HT1080 (cell line): ENCODE results near the gene INPP5A. TPM values are rescaled to one million over a fixed set of nuclear protein-coding genes. Genes with fewer than 3 reads are reported as not detected.
"Not testable (repeated sequence)": the region's sequence is repeated elsewhere in the genome, so short reads cannot be mapped to it uniquely, and the experiment has no call there.

Experiments
- DNase-seq: peaks from one replicate; pipeline ENCODE4 v3.0.0-alpha.2; 2015; ENCODE audit warnings: low read depth
- total RNA-seq: library from RNA; depleted of rRNA; stranded (reverse); fragments of >200 nt; shearing (Covaris generic); gene quantifications from 2 replicates; pipeline ENCODE4 v1.2.3, GENCODE V29; 2014

The INPP5A gene
- total RNA-seq, 1 experiment from 2014 or later: 34.4 TPM

DNA sequence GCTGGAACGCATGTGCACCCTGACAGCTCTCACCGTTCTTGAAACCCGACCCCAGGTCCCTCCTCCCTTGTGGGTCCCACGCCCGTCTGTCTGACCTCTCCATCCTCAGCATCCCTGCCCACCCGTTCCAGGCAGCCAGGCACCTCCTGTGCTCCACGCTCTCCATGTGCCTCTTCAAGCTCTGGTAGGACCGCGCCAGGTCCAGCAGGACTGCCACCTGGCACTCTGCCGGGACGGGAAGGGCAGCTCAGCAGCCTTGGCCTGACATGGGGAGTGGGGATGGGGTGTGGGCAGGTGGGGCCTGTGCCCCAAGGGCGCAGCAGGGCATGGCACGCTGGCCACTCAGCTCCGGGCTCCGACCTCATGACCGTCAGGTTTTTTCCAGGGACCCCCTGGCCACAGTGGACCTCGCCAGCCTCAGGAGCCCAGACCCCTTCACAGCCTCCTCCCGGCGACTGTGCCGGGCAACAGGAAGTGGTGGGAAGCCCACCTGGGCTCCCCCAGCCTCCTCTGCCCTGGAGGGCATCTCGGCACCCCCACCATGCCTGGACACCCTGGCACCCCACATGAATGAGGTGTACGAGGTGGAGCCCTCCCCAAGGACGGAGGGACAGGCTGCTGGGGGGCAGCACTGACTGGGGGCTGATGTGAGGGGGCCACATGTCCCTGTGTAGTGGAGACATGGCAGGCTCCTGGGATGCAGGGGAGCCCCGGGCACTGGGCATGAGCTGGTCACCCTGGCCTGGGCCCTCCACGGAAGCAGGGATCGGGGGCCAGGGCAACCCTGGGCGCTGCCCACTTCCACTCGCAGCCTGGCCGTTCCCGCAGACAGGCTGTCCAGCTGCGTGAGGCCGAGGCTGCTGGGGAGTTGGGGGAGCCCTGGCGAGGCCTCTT, 273.5 kb downstream of the INPP5A start:
- no peak for DNase-seq

DNA sequence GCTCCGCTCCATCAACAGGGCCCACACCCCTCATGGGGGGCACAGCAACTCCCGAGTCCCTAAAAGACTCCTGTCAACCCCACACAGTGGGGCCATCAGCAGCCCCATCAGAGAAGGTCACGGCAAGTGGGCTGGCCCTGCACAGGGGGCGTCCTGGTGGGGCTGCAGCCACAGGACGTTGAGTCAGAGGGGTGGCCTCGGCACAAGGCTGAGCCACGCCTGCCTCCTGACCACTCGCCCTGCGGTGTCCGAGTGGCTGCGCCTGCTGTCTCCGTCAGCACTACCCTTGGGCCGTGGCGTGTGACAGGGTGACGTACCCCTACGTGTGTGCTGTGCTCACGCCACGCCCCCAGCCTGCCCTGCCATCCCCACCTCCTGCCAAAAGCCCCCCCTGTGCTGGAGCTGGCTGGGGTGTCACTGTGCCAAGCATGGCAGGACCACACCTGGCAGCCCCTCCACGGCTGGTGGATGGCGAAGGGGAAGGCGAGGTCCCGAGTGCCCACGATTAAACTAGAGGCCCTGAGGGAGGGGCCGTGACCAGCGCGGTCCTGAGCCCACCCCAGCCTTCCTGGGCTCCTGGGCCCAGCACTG, 274.4 kb downstream of the INPP5A start:
- DNase-seq: no peak

- no peak for DNase-seq
Measured at GRCh38 chr10:132812520-132812919, 274.9 kb downstream of the INPP5A start.

DNA sequence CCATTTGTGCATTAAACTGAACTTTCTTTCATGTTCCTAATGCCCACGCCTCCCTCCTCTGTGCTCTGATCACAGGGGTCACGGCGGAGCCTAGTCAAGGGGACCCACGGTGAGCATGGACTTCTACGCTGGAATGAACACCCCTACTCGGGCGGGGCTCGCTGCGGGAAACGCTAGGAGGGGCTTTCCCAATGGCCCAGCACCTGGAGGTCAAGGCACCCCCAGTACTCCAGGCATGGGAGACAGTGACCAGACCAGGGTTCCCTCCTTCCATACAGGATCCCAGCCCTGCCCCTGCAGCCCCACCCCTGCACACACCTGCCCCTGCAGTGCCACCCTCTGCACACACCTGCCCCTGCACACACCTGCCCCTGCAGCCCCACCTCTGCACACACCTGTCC, 275.4 kb downstream of the INPP5A start:
- no peak for DNase-seq

DNA sequence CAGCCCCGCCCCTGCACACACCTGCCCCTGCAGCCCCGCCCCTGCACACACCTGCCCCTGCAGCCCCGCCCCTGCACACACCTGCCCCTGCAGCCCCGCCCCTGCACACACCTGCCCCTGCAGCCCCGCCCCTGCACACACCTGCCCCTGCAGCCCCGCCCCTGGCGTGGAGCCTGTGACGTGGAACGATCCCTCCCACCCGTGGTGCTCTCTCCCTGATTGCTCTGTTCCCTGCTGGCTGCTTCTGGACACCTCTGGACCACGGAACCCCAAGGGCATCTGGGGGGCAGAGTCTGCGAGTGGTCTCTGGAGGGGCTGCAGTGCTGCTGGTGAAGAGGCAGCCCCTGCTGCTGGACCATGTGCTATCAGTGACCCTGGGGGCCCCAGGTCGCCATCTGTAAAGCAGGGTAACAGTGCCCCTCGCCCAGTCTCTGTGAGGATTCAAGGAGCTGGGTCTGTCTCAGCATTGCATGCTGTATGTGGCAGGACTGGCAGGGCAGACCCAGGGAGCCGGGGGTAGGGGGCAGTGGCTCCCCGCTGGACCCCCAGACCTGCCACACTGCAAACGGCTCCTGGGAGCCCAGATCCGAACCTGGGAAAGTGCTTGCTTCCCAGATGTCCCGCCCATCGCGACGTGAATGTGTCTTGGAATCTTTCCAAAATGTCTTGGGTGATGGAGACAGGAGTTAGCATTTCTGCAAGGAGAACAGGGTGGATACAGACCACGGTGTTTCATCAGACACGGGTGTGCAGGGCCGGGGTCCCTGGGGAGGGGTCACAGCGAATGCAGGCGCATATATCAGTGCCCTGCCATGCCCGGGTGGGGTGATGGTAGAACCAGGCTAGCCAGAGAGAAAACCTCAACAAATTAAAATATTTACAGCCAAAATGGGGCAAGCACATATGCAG, 276.2 kb downstream of the INPP5A start:
- no peak for DNase-seq

DNA sequence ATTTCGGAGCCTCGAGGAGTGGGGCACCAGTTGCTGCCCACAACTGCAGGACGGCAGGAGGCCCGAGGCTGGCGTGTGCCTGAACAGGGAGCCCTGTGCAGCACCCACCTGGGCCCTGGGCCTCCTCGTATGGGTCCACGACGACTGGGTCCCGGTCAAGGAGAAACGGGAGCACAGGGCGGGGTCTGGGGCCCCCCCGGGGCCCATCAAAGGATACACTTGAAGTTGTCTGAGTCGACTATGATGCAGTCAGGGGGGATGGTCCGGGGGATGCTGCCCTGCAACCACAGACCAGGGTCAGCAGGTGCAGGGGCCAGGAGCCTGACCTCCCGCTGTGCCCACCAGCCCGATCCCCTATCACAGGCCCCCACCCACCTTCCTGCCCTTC, 276.9 kb downstream of the INPP5A start:
- DNase-seq: no peak

- no peak for DNase-seq
Measured at GRCh38 chr10:132815168-132815857, 277.7 kb downstream of the INPP5A start.

- no peak for DNase-seq
Measured at GRCh38 chr10:132816718-132817117, 279.1 kb downstream of the INPP5A start.

DNA sequence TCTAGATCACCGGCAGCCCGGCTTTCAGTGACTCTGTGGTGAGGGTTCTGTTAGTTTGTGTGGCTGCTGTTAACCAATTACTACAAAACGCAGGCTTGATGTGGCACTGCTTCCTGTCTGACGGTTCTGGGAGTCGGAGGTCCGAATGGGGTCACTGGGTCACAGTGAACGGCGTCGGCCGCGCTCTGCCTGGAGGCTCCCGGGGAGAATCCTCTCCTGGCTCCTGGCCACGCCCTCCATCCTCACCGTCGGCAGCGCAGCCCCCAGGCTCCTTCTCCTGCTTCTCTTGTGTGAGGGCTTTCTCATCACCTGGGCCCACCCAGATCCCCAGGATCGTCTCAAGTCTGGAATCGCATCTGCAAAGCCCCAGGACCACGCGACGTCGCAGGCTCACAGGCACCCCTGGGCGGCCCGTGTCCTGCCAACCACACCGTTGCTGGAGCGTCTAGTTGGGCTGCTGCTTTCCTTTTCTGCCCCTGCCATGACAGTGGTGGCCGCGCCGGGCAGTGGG, 280.2 kb downstream of the INPP5A start:
- no peak for DNase-seq

- DNase-seq: no peak
Measured at GRCh38 chr10:132820056-132820455, 282.5 kb downstream of the INPP5A start.

DNA sequence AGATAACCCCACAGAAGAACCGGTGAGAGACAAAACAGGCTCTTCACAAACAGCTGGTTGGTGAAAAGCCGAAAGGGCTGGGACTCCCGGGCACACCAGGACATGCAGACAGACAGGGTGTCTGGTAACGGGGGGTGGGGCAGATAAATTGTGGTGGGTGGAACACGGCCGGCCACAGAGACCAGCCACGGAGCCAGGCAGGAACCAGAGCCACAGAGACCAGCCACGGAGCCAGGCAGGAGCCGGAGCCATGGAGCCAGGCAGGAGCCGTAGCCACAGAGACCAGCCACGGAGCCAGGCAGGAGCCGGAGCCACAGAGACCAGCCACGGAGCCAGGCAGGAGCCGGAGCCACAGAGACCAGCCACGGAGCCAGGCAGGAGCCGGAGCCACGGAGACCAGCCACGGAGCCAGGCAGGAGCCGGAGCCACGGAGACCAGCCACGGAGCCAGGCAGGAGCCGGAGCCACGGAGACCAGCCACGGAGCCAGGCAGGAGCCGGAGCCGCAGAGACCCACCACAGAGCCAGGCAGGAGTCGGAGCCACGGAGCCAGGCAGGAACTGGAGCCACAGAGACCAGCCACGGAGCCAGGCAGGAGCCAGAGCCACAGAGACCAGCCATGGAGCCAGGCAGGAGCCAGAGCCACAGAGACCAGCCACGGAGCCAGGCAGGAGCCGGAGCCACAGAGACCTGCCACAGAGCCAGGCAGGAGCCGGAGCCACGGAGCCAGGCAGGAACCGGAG, 288.4 kb downstream of the INPP5A start:
- DNase-seq: not testable (repeated sequence)

- DNase-seq: no peak
Measured at GRCh38 chr10:132826524-132827422, 289.2 kb downstream of the INPP5A start.

DNA sequence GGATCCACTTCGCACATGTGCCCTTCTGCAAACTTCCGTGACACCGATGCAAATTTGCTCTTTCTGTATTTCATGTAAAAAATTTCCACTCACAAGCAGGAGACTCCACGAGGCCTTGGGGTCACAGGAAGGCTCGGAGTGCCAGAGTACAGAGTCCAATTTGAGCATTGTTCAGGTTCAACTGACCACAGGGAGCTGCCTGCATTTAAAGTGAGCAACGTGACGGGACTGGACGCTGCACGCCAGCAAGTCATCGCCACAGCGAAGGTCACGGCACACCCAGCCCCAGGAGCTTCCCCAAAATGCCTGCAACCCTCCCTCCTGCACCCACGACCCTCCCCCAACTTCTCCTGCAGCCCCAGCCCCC, 289.8 kb downstream of the INPP5A start:
- DNase-seq: no peak

GRCh38 chr10:132827861-132828539, 290.4 kb downstream of the INPP5A start:
- no peak for DNase-seq

DNA sequence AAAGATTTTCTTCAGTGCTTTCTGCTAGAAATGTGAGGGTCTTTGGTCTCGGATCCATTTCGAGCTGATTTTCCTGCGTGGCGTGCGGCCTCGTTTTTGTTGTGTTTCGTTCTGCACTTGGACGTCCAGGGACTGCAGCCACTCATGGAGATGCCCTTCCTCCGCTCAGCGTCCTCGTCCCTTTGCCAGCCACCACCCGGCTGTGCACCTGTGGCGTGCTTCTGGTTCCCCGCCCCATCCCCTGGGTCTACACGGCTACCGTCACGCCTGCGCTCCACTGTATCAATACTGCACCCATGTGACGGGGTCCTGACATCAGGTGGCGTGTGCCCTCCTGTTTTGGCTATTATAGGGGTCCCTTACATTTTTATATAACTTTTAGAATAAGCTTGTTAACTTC, 291.1 kb downstream of the INPP5A start:
- DNase-seq: no peak

- no peak for DNase-seq
Measured at GRCh38 chr10:132829403-132829802, 291.8 kb downstream of the INPP5A start.

DNA sequence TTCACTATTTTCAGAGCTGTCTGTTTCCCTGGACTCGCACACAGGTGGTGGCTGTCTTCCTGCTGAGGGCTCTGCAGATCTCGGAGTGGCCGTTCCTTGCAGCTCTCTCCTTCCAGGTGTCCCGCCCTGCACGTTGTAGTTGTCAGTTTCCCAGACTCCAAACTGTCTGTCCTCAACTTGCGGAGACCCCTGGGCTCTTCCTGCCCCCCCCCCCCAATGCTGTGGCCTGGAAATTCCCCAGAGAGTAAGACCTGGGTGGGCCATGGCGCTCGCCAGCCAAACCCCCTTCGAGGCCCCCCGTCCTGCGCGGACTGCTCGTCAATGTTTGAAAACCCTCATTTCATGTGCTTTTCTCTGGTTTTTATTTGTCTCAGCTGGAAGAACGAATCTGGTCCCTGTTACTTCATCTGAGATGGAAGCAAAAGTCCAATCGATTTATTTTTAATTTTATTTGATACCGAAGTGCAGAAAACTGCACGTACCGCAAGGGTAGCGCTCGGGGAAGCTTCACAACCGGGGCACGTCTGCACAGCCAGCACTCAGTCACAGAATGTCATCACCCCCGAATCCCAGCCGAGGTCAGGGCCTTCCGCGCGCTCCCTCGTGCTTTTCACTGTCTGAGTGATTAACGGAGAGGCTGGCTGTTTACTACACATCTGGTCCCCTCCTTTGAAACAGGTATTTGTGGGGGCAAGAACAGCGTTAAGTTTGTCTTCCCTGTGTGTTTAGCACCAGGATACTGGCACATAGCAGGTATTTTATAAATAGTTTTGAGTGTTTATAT, 294.8 kb downstream of the INPP5A start:
- no peak for DNase-seq
